GM23338 (cell line): ENCODE data around the gene CCND1. TPM values are rescaled to one million over a fixed set of nuclear protein-coding genes. Genes with fewer than 3 reads are reported as not detected.

ENCODE experiments used
- ATAC-seq: fragments of 200-7000 bp; cut with Tn5 transposase; 3 replicates; pipeline ENCODE4 v1.9.1; 2020
- DNase-seq: peaks from one replicate; pipeline ENCODE4 v3.0.0-alpha.2; 2015; ENCODE audit warnings: low spot score
- H2AFZ ChIP-seq: fragments of 200-600 bp; sonication (generic); 2 replicates; pipeline ENCODE4 v1.8.0; 2016; ENCODE audit warnings: antibody characterized with exemption, mild to moderate bottlenecking, moderate library complexity
- H3F3A ChIP-seq: fragments of 200-600 bp; sonication (generic); replicated peaks from 2 replicates; pipeline ENCODE4 v1.8.0; 2017; ENCODE audit warnings: antibody characterized with exemption, mixed run types, low read depth
- H3K27ac ChIP-seq: fragments of 200-600 bp; sonication (generic); 2 replicates; pipeline ENCODE4 v1.6.1; 2016; ENCODE audit warnings: low read depth
- H3K27me3 ChIP-seq: fragments of 200-600 bp; sonication (generic); 2 replicates; pipeline ENCODE4 v1.8.0; 2016; ENCODE audit warnings: mild to moderate bottlenecking, mixed run types, moderate library complexity; ENCODE audit not compliant: insufficient read depth
- H3K36me3 ChIP-seq: fragments of 200-600 bp; sonication (generic); 2 replicates; pipeline ENCODE4 v1.8.0; 2016; ENCODE audit warnings: mild to moderate bottlenecking; ENCODE audit not compliant: insufficient read depth
- H3K4me1 ChIP-seq: fragments of 200-600 bp; sonication (generic); 2 replicates; pipeline ENCODE4 v1.8.0; 2016; ENCODE audit warnings: mild to moderate bottlenecking, moderate library complexity; ENCODE audit not compliant: insufficient read depth
- H3K4me2 ChIP-seq: fragments of 200-600 bp; sonication (generic); 2 replicates; pipeline ENCODE4 v1.7.1; 2017; ENCODE audit warnings: mixed run types
- H3K4me3 ChIP-seq: fragments of 200-600 bp; sonication (generic); 2 replicates; pipeline ENCODE4 v1.6.1; 2016; ENCODE audit warnings: mixed run types
- H3K79me2 ChIP-seq: fragments of 200-600 bp; sonication (generic); replicated peaks from 2 replicates; pipeline ENCODE4 v1.8.0; 2017; ENCODE audit warnings: mild to moderate bottlenecking; ENCODE audit not compliant: insufficient read depth
- H3K9me2 ChIP-seq: fragments of 200-600 bp; sonication (generic); 2 replicates; pipeline ENCODE4 v1.8.0; 2017; ENCODE audit not compliant: insufficient read depth
- H4K20me1 ChIP-seq: fragments of 200-600 bp; sonication (generic); replicated peaks from 2 replicates; pipeline ENCODE4 v1.8.0; 2017; ENCODE audit warnings: mild to moderate bottlenecking; ENCODE audit not compliant: insufficient read depth
- H3K27ac Mint-ChIP-seq: 2 replicates; pipeline ENCODE4 v1.8.0; 2020; ENCODE audit warnings: inconsistent platforms, mild to moderate bottlenecking, moderate library complexity, mixed read lengths
- H3K27me3 Mint-ChIP-seq: 3 replicates; pipeline ENCODE4 v1.8.0; 2022; ENCODE audit warnings: low read depth, mild to moderate bottlenecking, moderate library complexity, mixed read lengths, inconsistent platforms; ENCODE audit not compliant: insufficient read depth, poor library complexity
- H3K36me3 Mint-ChIP-seq: 3 replicates; pipeline ENCODE4 v1.8.0; 2021; ENCODE audit warnings: low read depth, mild to moderate bottlenecking, inconsistent platforms, moderate library complexity, mixed read lengths
- H3K4me1 Mint-ChIP-seq: 3 replicates; pipeline ENCODE4 v1.8.0; 2020; ENCODE audit warnings: mild to moderate bottlenecking, inconsistent platforms, mixed read lengths
- H3K4me3 Mint-ChIP-seq: 3 replicates; pipeline ENCODE4 v1.8.0; 2021; ENCODE audit warnings: moderate library complexity, mild to moderate bottlenecking, inconsistent platforms, mixed read lengths
- H3K9me3 Mint-ChIP-seq: 3 replicates; pipeline ENCODE4 v1.8.0; 2020; ENCODE audit warnings: moderate library complexity, mild to moderate bottlenecking, inconsistent platforms, mixed read lengths
- CREB1 ChIP-seq: fragments of 250-450 bp; sonication (Bioruptor Pico); IDR thresholded peaks from 2 replicates; pipeline ENCODE4 v1.5.0; 2020; ENCODE audit warnings: low read depth, mild to moderate bottlenecking, moderate library complexity
- CTCF ChIP-seq, 2 experiments: fragments of 200-600 bp in 1 of 2; sonication (generic) in 1 of 2; conservative IDR thresholded peaks; 2 replicates each; pipeline versions ENCODE4 v1.5.1 to v1.6.1; 2016 to 2017; ENCODE audit warnings: antibody characterized with exemption in 2 of 2, low read depth in 2 of 2, mild to moderate bottlenecking in 2 of 2, moderate library complexity in 1 of 2
- EZH2 ChIP-seq: fragments of 200-600 bp; sonication (generic); IDR thresholded peaks from one replicate; pipeline ENCODE4 v1.8.0; 2017; ENCODE audit warnings: antibody characterized with exemption, mild to moderate bottlenecking, low read depth; ENCODE audit not compliant: unreplicated experiment
- EZH2phosphoT487 ChIP-seq: fragments of 200-600 bp; sonication (generic); IDR thresholded peaks from one replicate; pipeline ENCODE4 v1.8.1; 2018; ENCODE audit warnings: antibody characterized with exemption; ENCODE audit not compliant: unreplicated experiment
- JUNB ChIP-seq: IDR thresholded peaks from one replicate; pipeline ENCODE4 v1.6.1; 2016; ENCODE audit warnings: antibody characterized with exemption; ENCODE audit not compliant: unreplicated experiment
- NANOG ChIP-seq: IDR thresholded peaks from 2 replicates; pipeline ENCODE4 v1.6.1; 2016; ENCODE audit warnings: antibody characterized with exemption, borderline replicate concordance
- POLR2AphosphoS5 ChIP-seq: IDR thresholded peaks from 2 replicates; pipeline ENCODE4 v1.6.1; 2016; ENCODE audit warnings: antibody characterized with exemption, low read depth
- polyA plus RNA-seq: library from polyadenylated mRNA; unstranded; fragments of >200 nt; fragmentation: Nextera tagmentation; extraction: Ambion mirVana; gene quantifications from 2 replicates; pipeline ENCODE4 v1.2.1, GENCODE V29; 2016
- total RNA-seq: library from RNA; depleted of rRNA; stranded (reverse); fragments of >200 nt; shearing (Covaris generic); gene quantifications from 2 replicates; pipeline ENCODE4 v1.2.3, GENCODE V29; 2014

The CCND1 gene
- total and polyA plus RNA-seq, 2 experiments from 2014 or later: 109 to 183 TPM

DNA sequence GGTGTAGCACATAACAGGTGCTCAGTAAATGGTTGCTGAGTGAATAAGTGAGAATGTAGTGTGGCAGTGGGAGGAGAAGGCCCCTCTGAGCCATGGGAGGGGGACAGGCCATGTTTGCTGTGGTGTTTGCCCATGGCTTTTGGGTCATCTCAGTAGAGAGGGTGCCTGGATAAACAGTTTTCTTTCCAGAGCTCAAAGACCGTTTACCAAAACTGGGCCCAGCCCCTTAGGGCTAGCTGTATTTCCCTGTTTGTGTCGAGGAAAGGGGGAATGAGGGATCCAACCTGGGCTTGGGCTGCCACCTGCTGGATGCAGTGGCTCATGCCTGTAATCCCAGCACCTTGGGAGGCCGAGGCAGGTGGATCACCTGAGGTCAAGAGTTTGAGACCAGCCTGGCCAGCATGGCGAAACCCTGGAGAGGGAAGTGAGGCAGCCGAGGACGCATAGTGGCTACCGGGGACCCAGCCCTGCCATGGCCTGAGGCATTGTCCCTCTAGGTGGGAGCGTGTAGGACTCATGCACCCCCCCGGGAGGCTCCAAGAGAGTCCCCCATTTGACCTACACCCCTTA lies 42.9 kb downstream of the CCND1 start:
- TF ChIP-seq NANOG (no peak), CTCF (conservative IDR thresholded peaks at IDR 0.05; ENCODE audit: low read depth in 2 of 2) (peak; percentile 75 to 91)
- DNase-seq: peak; percentile 81
- no peaks in the 10 kb centered on the region for H4K20me1 ChIP-seq
- no peaks in the 10 kb centered on the region for H3K79me2 ChIP-seq
- Mint-ChIP-seq H3K4me1 (peaks cover 5% of the 10 kb centered on the region; the same call in 2 of the 3 replicates), H3K27ac (no peak overlapping the region), H3K4me3 (no peak overlapping the region; the same call in 2 of the 3 replicates), H3K27me3 (peaks cover 13% of the 10 kb centered on the region), H3K9me3 (no peaks in the 10 kb centered on the region; the same call in 2 of the 3 replicates), H3K36me3 (no peaks in the 10 kb centered on the region)
- H2AFZ ChIP-seq: no peak overlapping the region
- H3K4me3 ChIP-seq: no peak overlapping the region
- peaks cover 7% of the 10 kb centered on the region; the same call in 1 of the 2 replicates for H3K27me3 ChIP-seq
- H3K27ac ChIP-seq: no peak overlapping the region
- peak; percentile 75 for ATAC-seq
- 0 out of 2 replicates have a peak, but pooled peaks cover 3% of the 10 kb centered on the region for H3K4me1 ChIP-seq
- H3K36me3 ChIP-seq: no peaks in the 10 kb centered on the region
- H3K4me2 ChIP-seq: no peak overlapping the region
- no peaks in the 10 kb centered on the region for H3K9me2 ChIP-seq
- no peaks in the 10 kb centered on the region for H3F3A ChIP-seq

GRCh38 chr11:69684651-69685050 lies 43.7 kb downstream of the CCND1 start:
- no peak overlapping the region for H3K4me3 Mint-ChIP-seq
- peaks cover 7% of the 10 kb centered on the region; the same call in 1 of the 2 replicates for H3K27me3 ChIP-seq
- ATAC-seq: no peak
- 0 out of 2 replicates have a peak, but pooled peaks cover 5% of the 10 kb centered on the region for H3K4me1 ChIP-seq
- H3K4me2 ChIP-seq: no peak overlapping the region
- H4K20me1 ChIP-seq: no peaks in the 10 kb centered on the region
- H3K4me1 Mint-ChIP-seq: peaks cover 6% of the 10 kb centered on the region; the same call in 2 of the 3 replicates
- no peak overlapping the region for H3K4me3 ChIP-seq
- no peaks in the 10 kb centered on the region for H3K36me3 ChIP-seq
- no peak for DNase-seq
- no peaks in the 10 kb centered on the region for H3K79me2 ChIP-seq
- no peaks in the 10 kb centered on the region for H3K36me3 Mint-ChIP-seq
- H3K9me3 Mint-ChIP-seq: no peaks in the 10 kb centered on the region; the same call in 2 of the 3 replicates
- H3K27ac Mint-ChIP-seq: no peak overlapping the region
- peaks cover 11% of the 10 kb centered on the region for H3K27me3 Mint-ChIP-seq
- H2AFZ ChIP-seq: no peak overlapping the region
- no peak overlapping the region for H3K27ac ChIP-seq
- H3F3A ChIP-seq: no peaks in the 10 kb centered on the region
- no peaks in the 10 kb centered on the region for H3K9me2 ChIP-seq
- TF ChIP-seq CTCF (conservative IDR thresholded peaks at IDR 0.05; ENCODE audit: low read depth in 2 of 2) (no peak), JUNB (no peak), NANOG (no peak), EZH2 (no peak), CREB1 (no peak), EZH2phosphoT487 (no peak), POLR2AphosphoS5 (no peak)
